Endodermal cell (in vitro differentiated cells): Measurements from ENCODE around the gene HMX1. TPM values are rescaled to one million over a fixed set of nuclear protein-coding genes. Genes with fewer than 3 reads are reported as not detected.

Experiments
- DNase-seq: peaks from one replicate; pipeline ENCODE4 v3.0.0-alpha.2; 2017
- H3K27ac ChIP-seq: 2 replicates; pipeline ENCODE4 v1.5.1; 2013; ENCODE audit warnings: mild to moderate bottlenecking, low read depth, low read length, moderate library complexity
- H3K27me3 ChIP-seq: 2 replicates; pipeline ENCODE4 v1.6.1; 2013; ENCODE audit warnings: mild to moderate bottlenecking, low read length, moderate library complexity; ENCODE audit not compliant: insufficient read depth, control insufficient read depth, poor library complexity, severe bottlenecking
- H3K36me3 ChIP-seq: 2 replicates; pipeline ENCODE4 v1.7.0; 2013; ENCODE audit warnings: mild to moderate bottlenecking, low read length, moderate library complexity; ENCODE audit not compliant: control insufficient read depth, insufficient read depth
- H3K4me1 ChIP-seq: one replicate; pipeline ENCODE4 v1.7.0; 2013; ENCODE audit warnings: low read length; ENCODE audit not compliant: control insufficient read depth, insufficient read depth
- H3K4me3 ChIP-seq: 2 replicates; pipeline ENCODE4 v1.5.1; 2013; ENCODE audit warnings: mild to moderate bottlenecking, low read length, moderate library complexity
- H3K9ac ChIP-seq: 2 replicates; pipeline ENCODE4 v1.6.1; 2013; ENCODE audit warnings: mild to moderate bottlenecking, low read length, moderate library complexity; ENCODE audit not compliant: poor library complexity, severe bottlenecking; ENCODE audit errors: extremely low read depth
- H3K9me3 ChIP-seq: 2 replicates; pipeline ENCODE4 v1.6.1; 2013; ENCODE audit warnings: mild to moderate bottlenecking, low read length, moderate library complexity; ENCODE audit not compliant: control insufficient read depth
- H3K27ac Mint-ChIP-seq: 2 replicates; pipeline ENCODE4 v1.8.0; 2020; ENCODE audit warnings: mixed read lengths
- H3K27me3 Mint-ChIP-seq: 2 replicates; pipeline ENCODE4 v1.8.0; 2021; ENCODE audit warnings: mild to moderate bottlenecking, mixed read lengths; ENCODE audit not compliant: insufficient read depth
- H3K36me3 Mint-ChIP-seq: 2 replicates; pipeline ENCODE4 v1.8.0; 2020; ENCODE audit warnings: low read depth, mixed read lengths
- H3K4me1 Mint-ChIP-seq: 2 replicates; pipeline ENCODE4 v1.8.0; 2020; ENCODE audit warnings: mixed read lengths
- H3K4me3 Mint-ChIP-seq: 2 replicates; pipeline ENCODE4 v1.8.0; 2020; ENCODE audit warnings: mild to moderate bottlenecking, moderate library complexity, mixed read lengths
- H3K9me3 Mint-ChIP-seq: 2 replicates; pipeline ENCODE4 v1.8.0; 2020; ENCODE audit warnings: mild to moderate bottlenecking, mixed read lengths
- CTCF ChIP-seq: fragments of 200-600 bp; sonication (generic); conservative IDR thresholded peaks from 2 replicates; pipeline ENCODE4 v1.5.0; 2021; ENCODE audit warnings: antibody characterized with exemption, mild to moderate bottlenecking
- WGBS, 2 experiments: methylation state at CpG; one replicate each; pipeline versions ENCODE4 v1.1.5 to v1.1.7; 2013; ENCODE audit warnings: missing lambda C conversion rate in 2 of 2, mixed read lengths in 1 of 2; ENCODE audit not compliant: insufficient coverage in 1 of 2, insufficient read length in 1 of 2; 5-methylcytosine and 5-hydroxymethylcytosine counted together
- total RNA-seq, 2 donors: library from RNA; stranded (reverse); fragmentation: NEBNext Ultra II Directional in 1 of 2; extraction: Animal tissue kit (Norgen Biotek cat#: 25700) in 1 of 2; gene quantifications; 2 replicates in 1 of 2; 3 replicates in 1 of 2; pipeline ENCODE4 v1.2.1, GENCODE V29; 2021

The HMX1 gene
- total RNA-seq, 2 donors from 2014 or later, result 1.2 TPM; not detected in 1

GRCh38 chr4:8914461-8915171, 43.0 kb upstream of the HMX1 start:
- H3K27ac Mint-ChIP-seq, result no peak overlapping the region
- peaks cover 10% of the 10 kb centered on the region for H3K27me3 Mint-ChIP-seq
- Histone ChIP-seq H3K4me3 (no peak overlapping the region), H3K4me1 (no peaks in the 10 kb centered on the region), H3K36me3 (no peaks in the 10 kb centered on the region), H3K27me3 (peaks cover 12% of the 10 kb centered on the region), H3K9ac (no peak overlapping the region), H3K9me3 (no peaks in the 10 kb centered on the region), H3K27ac (no peak overlapping the region)
- WGBS, 2 experiments, result 89 to 91% methylated on average over 17 to 29 of the region's 29 CpGs
- H3K4me1 Mint-ChIP-seq, result no peaks in the 10 kb centered on the region
- H3K36me3 Mint-ChIP-seq, result no peaks in the 10 kb centered on the region
- H3K9me3 Mint-ChIP-seq, result no peaks in the 10 kb centered on the region
- peak; percentile 34 for DNase-seq
- no peak overlapping the region for H3K4me3 Mint-ChIP-seq
- TF ChIP-seq CTCF, result no peak

GRCh38 chr4:8913858-8914460, 42.3 kb upstream of the HMX1 start:
- H3K36me3 ChIP-seq, result no peaks in the 10 kb centered on the region
- no peak overlapping the region for H3K4me3 ChIP-seq
- no peak overlapping the region for H3K9ac ChIP-seq
- no peak for TF ChIP-seq CTCF
- Mint-ChIP-seq H3K27me3 (peaks cover 6% of the 10 kb centered on the region), H3K36me3 (no peaks in the 10 kb centered on the region), H3K9me3 (no peaks in the 10 kb centered on the region), H3K27ac (no peak overlapping the region), H3K4me3 (no peak overlapping the region), H3K4me1 (no peaks in the 10 kb centered on the region)
- H3K27me3 ChIP-seq, result peaks cover 12% of the 10 kb centered on the region
- no peaks in the 10 kb centered on the region for H3K4me1 ChIP-seq
- DNase-seq, result no peak
- H3K27ac ChIP-seq, result no peak overlapping the region
- WGBS, 2 experiments, result 85 to 90% methylated on average over 13 to 15 of the region's 15 CpGs
- no peaks in the 10 kb centered on the region for H3K9me3 ChIP-seq

- H3K4me3 ChIP-seq, result no peak overlapping the region
- Mint-ChIP-seq H3K9me3 (no peaks in the 10 kb centered on the region), H3K4me1 (no peaks in the 10 kb centered on the region), H3K27me3 (peaks cover 7% of the 10 kb centered on the region), H3K27ac (no peak overlapping the region), H3K4me3 (no peak overlapping the region), H3K36me3 (no peaks in the 10 kb centered on the region)
- peaks cover 7% of the 10 kb centered on the region for H3K27me3 ChIP-seq
- H3K27ac ChIP-seq, result no peak overlapping the region
- no peaks in the 10 kb centered on the region for H3K4me1 ChIP-seq
- H3K9me3 ChIP-seq, result no peaks in the 10 kb centered on the region
- H3K9ac ChIP-seq, result no peak overlapping the region
- TF ChIP-seq CTCF, result no peak
- 82 to 86% methylated on average over 17 to 24 of the region's 24 CpGs for WGBS, 2 experiments
- no peak for DNase-seq
- no peaks in the 10 kb centered on the region for H3K36me3 ChIP-seq
These were observed 41.6 kb upstream of the HMX1 start for GRCh38 chr4:8913121-8913857.
